ENCODE data around the gene CST4. TPM values are rescaled to one million over a fixed set of nuclear protein-coding genes. Genes with fewer than 3 reads are reported as not detected.

CST4 gene
- total RNA-seq, 1 donor: not detected

DNA sequence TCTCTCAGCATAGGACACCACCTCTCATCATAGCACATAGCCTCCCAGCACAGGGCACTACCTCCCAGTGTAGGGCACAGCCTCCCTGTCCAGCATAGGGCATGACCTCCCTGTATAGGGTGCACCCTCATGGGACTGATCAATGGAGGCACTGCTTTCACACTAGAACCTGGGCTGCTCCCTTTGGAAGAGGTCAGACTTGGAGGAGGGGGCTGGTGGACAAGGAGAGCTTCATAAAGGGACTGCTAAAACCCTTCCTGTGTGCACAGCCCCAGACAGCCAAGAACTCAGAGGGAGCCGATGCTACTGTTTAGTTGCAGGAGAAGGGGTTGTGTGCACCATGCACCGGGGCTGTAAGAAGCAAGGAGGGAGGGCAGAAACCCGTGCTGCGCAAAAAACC is 21.9 kb upstream of the CST4 start:
- Histone ChIP-seq H2AFZ (ENCODE audit: low read length) (no peak overlapping the region), H3K27me3 (ENCODE audit: insufficient read depth, low read length) (peaks cover 6% of the 10 kb centered on the region), H3K27ac (ENCODE audit: low read depth, low read length) (no peak overlapping the region), H3K79me2 (ENCODE audit: insufficient read depth, low read length) (no peaks in the 10 kb centered on the region), H3K4me1 (ENCODE audit: insufficient read depth, low read length) (no peaks in the 10 kb centered on the region), H3K36me3 (ENCODE audit: insufficient read depth, low read length) (no peaks in the 10 kb centered on the region), H3K9me3 (ENCODE audit: low read depth, low read length) (no peaks in the 10 kb centered on the region), H3K4me2 (ENCODE audit: insufficient read depth, low read length) (no peak overlapping the region), H4K20me1 (ENCODE audit: insufficient read depth, low read length) (no peaks in the 10 kb centered on the region), H3K4me3 (ENCODE audit: insufficient read depth, low read length) (no peak overlapping the region)
- TF ChIP-seq, protein P1, sequence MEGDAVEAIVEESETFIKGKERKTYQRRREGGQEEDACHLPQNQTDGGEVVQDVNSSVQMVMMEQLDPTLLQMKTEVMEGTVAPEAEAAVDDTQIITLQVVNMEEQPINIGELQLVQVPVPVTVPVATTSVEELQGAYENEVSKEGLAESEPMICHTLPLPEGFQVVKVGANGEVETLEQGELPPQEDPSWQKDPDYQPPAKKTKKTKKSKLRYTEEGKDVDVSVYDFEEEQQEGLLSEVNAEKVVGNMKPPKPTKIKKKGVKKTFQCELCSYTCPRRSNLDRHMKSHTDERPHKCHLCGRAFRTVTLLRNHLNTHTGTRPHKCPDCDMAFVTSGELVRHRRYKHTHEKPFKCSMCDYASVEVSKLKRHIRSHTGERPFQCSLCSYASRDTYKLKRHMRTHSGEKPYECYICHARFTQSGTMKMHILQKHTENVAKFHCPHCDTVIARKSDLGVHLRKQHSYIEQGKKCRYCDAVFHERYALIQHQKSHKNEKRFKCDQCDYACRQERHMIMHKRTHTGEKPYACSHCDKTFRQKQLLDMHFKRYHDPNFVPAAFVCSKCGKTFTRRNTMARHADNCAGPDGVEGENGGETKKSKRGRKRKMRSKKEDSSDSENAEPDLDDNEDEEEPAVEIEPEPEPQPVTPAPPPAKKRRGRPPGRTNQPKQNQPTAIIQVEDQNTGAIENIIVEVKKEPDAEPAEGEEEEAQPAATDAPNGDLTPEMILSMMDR (IDR thresholded peaks at IDR 0.05; ENCODE audit: extremely low read depth, low read depth, low read length): no peak
- DNase-seq (ENCODE audit: insufficient read length, low spot score, missing footprints): no peak

DNA sequence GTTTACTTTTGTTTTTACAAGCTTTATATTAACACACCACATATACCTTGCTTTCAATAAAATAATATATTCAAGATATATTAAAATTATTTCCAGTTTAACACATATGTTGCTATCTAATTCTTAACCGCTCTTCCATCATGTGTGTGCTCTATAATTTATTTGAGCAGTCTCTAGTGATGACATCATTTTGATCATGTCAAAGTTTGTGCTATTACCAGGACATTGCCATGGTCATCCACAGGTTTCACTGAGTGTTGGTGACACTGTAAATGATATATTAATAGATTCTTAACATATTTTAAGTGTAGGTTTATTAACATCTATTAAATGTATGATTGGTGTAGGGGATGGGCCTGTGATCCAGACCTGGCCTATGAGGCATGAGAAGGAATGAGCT is 17.1 kb upstream of the CST4 start:
- DNase-seq (ENCODE audit: insufficient read length, low spot score, missing footprints): no peak
- no peaks in the 10 kb centered on the region for H4K20me1 ChIP-seq (ENCODE audit: insufficient read depth, low read length)
- H3K4me1 ChIP-seq (ENCODE audit: insufficient read depth, low read length): no peaks in the 10 kb centered on the region
- no peaks in the 10 kb centered on the region for H3K79me2 ChIP-seq (ENCODE audit: insufficient read depth, low read length)
- no peaks in the 10 kb centered on the region for H3K9me3 ChIP-seq (ENCODE audit: low read depth, low read length)
- no peak overlapping the region for H3K4me2 ChIP-seq (ENCODE audit: insufficient read depth, low read length)
- H3K4me3 ChIP-seq (ENCODE audit: insufficient read depth, low read length): no peak overlapping the region
- TF ChIP-seq, protein P1 (IDR thresholded peaks at IDR 0.05; ENCODE audit: extremely low read depth, low read depth, low read length): no peak
- H3K27me3 ChIP-seq (ENCODE audit: insufficient read depth, low read length): no peaks in the 10 kb centered on the region
- H3K36me3 ChIP-seq (ENCODE audit: insufficient read depth, low read length): no peaks in the 10 kb centered on the region
- H3K27ac ChIP-seq (ENCODE audit: low read depth, low read length): no peak overlapping the region
- no peak overlapping the region for H2AFZ ChIP-seq (ENCODE audit: low read length)

DNA sequence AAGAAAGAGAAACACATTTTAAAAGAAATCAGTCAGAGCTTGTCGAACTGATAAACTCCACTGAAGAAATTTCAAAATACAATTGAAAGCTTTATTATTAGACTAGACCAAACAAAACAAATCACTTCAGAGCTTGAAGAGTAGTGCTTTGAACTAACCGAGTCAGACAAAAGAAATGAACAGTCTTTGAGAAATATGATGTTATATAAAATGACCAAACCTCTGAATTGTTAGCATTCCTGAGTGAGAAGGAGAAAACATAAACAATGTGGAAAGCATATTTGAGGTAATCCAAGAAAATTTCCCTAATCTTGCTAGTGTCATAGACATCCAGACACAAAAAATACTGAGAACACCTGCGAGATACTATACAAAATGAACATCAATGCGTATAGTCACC is 13.2 kb upstream of the CST4 start:
- TF ChIP-seq, protein P1 (IDR thresholded peaks at IDR 0.05; ENCODE audit: extremely low read depth, low read depth, low read length): no peak
- H3K4me3 ChIP-seq (ENCODE audit: insufficient read depth, low read length): no peak overlapping the region
- DNase-seq (ENCODE audit: insufficient read length, low spot score, missing footprints): no peak

DNA sequence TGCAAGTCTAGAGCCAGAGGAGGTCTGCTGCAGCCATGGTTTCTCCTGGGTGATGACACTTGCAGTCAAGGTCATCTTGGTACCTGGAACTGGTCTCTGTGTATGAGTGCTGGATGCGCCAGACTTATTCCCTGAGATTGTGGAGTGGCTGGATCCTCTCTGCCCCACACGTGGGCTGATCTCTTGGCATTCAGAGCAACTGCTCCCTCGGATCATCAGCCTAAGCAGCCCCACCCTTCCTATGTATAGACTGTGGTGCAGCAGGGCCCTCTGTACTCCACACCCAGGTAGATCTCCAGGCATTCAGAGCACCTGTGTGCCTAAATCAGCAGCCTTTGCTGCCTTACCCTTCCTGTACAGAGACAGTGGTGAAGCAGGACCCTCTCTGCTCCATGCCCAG is 12.1 kb upstream of the CST4 start:
- Histone ChIP-seq H3K4me2 (ENCODE audit: insufficient read depth, low read length) (no peak overlapping the region), H2AFZ (ENCODE audit: low read length) (no peak overlapping the region), H3K4me3 (ENCODE audit: insufficient read depth, low read length) (no peak overlapping the region), H3K79me2 (ENCODE audit: insufficient read depth, low read length) (no peaks in the 10 kb centered on the region), H3K27ac (ENCODE audit: low read depth, low read length) (no peak overlapping the region), H3K4me1 (ENCODE audit: insufficient read depth, low read length) (no peaks in the 10 kb centered on the region), H3K36me3 (ENCODE audit: insufficient read depth, low read length) (no peaks in the 10 kb centered on the region), H3K9me3 (ENCODE audit: low read depth, low read length) (no peaks in the 10 kb centered on the region), H3K27me3 (ENCODE audit: insufficient read depth, low read length) (peaks cover 9% of the 10 kb centered on the region), H4K20me1 (ENCODE audit: insufficient read depth, low read length) (no peaks in the 10 kb centered on the region)
- DNase-seq (ENCODE audit: insufficient read length, low spot score, missing footprints): no peak
- TF ChIP-seq, protein P1 (IDR thresholded peaks at IDR 0.05; ENCODE audit: extremely low read depth, low read depth, low read length): no peak

More for the DNA sequence above, 13.2 kb upstream of the CST4 start:
- H3K4me2 ChIP-seq (ENCODE audit: insufficient read depth, low read length): no peak overlapping the region
- no peak overlapping the region for H2AFZ ChIP-seq (ENCODE audit: low read length)
- H3K79me2 ChIP-seq (ENCODE audit: insufficient read depth, low read length): no peaks in the 10 kb centered on the region
- H4K20me1 ChIP-seq (ENCODE audit: insufficient read depth, low read length): no peaks in the 10 kb centered on the region
- H3K27ac ChIP-seq (ENCODE audit: low read depth, low read length): no peak overlapping the region
- H3K4me1 ChIP-seq (ENCODE audit: insufficient read depth, low read length): no peaks in the 10 kb centered on the region
- no peaks in the 10 kb centered on the region for H3K9me3 ChIP-seq (ENCODE audit: low read depth, low read length)
- peaks cover 9% of the 10 kb centered on the region for H3K27me3 ChIP-seq (ENCODE audit: insufficient read depth, low read length)
- H3K36me3 ChIP-seq (ENCODE audit: insufficient read depth, low read length): no peaks in the 10 kb centered on the region
